CMK (cell line): ENCODE measurements around the gene PRR12.

ENCODE experiments used
- DNase-seq: peaks from one replicate; pipeline ENCODE4 v3.0.0-alpha.2; 2010; ENCODE audit warnings: low read depth

PRR12 gene

GRCh38 chr19:49665351-49666119 lies 74.6 kb downstream of the PRR12 start, which contains the start of the genes BCL2L12 and IRF3:
Gene BCL2L12, plus strand, starts transcription at chr19:49665933. Its CDS starts 760 bp downstream, at chr19:49666693.
Gene IRF3, minus strand, starts transcription at chr19:49665857. Its CDS starts 1,019 bp downstream, at chr19:49664838.
- DNase-seq = peak; percentile 98

- no peak for DNase-seq
Observed at GRCh38 chr19:49666120-49666444, 75.1 kb downstream of the PRR12 start.

- no peak for DNase-seq
Observed at GRCh38 chr19:49667473-49667872, 76.5 kb downstream of the PRR12 start.

- DNase-seq = no peak
Observed at GRCh38 chr19:49669516-49669915, 78.5 kb downstream of the PRR12 start.

DNA sequence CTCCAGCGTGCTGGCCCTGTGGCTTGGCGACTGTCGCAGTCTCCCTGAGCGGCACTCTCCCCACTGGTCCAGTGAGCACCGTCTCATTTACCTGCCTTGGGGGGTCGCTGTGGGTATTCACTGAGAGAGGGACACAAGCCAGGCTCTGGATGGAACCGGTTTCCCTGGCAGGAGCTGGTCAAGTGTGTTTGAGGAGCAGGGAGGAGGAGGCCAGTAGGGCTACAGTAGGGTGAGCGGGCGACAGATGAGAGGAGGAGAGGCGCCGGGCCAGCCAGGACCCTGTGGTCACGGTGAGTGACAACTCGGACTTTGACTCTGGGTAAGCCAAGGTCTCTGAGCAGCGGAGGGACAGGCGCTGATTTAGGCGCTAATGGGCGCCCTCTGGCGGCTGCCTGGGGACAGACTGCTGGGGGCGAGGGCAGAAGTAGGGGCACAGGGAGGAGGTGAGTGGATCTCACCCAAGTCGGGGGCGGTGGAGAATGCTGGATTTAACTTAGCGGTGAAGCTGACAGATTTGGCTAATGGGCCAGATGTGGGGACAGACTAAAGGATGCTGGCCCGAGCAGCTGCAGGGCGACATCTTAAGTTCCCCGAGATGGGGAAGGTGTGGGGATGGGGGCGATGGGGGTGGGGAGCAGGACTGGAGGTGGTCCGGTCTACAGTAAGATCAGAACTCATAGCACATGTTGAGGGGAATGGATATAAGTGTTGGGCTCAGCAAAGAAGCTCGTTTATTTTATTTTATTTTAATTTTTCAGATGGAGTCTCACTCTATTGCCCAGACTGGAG lies 81.3 kb downstream of the PRR12 start:
- DNase-seq = no peak
